Breast epithelium (tissue), 4 donors: ENCODE data around the gene SIRPA. TPM values are rescaled to one million over a fixed set of nuclear protein-coding genes. Genes with fewer than 3 reads are reported as not detected.

ENCODE experiments used
- DNase-seq, 2 donors: peaks; one replicate each; pipeline ENCODE4 v3.0.0-alpha.2; 2019; ENCODE audit warnings: low spot score in 2 of 2
- H3K27ac ChIP-seq, 2 donors: fragments of 200-600 bp; sonication (generic) in 1 of 2; one replicate each; pipeline ENCODE4 v1.5.1; 2016 to 2019; ENCODE audit warnings: mild to moderate bottlenecking in 1 of 2
- H3K27me3 ChIP-seq, 2 donors: fragments of 200-600 bp; sonication (generic) in 1 of 2; one replicate each; pipeline versions ENCODE4 v1.5.1 to v1.6.0; 2017 to 2019; ENCODE audit warnings: control low read depth in 1 of 2, mild to moderate bottlenecking in 1 of 2
- H3K36me3 ChIP-seq: fragments of 200-600 bp; one replicate; pipeline ENCODE4 v1.5.1; 2019
- H3K4me1 ChIP-seq, 2 donors: fragments of 200-600 bp; sonication (generic); one replicate each; pipeline ENCODE4 v1.5.1; 2016 to 2019; ENCODE audit warnings: control low read depth in 1 of 2
- H3K4me3 ChIP-seq, 3 donors: fragments of 200-600 bp; sonication (generic); 1 replicate in 2 of 3; 2 replicates in 1 of 3; pipeline ENCODE4 v1.5.1; 2016 to 2019; ENCODE audit warnings: mild to moderate bottlenecking in 3 of 3, moderate library complexity in 2 of 3
- H3K9me3 ChIP-seq, 2 donors: fragments of 200-600 bp; sonication (generic) in 1 of 2; one replicate each; pipeline ENCODE4 v1.5.1; 2016 to 2019; ENCODE audit warnings: control low read depth in 1 of 2
- POLR2A ChIP-seq: fragments of 450-650 bp; IDR thresholded peaks from one replicate; pipeline ENCODE4 v1.6.1; 2016; ENCODE audit warnings: antibody characterized with exemption, mild to moderate bottlenecking, moderate library complexity
- POLR2AphosphoS5 ChIP-seq, 3 donors: sonication (generic); formaldehyde crosslinking; IDR thresholded peaks; one replicate each; pipeline ENCODE4 v1.6.1; 2017; ENCODE audit warnings: antibody characterized with exemption in 3 of 3
- intact Hi-C: fragments of 100-400 bp; cut with DNase I; formaldehyde crosslinking; loops from one replicate; pipeline ENCODE4 v1.15.1; 2023; ENCODE audit warnings: low total_unique reads
- total RNA-seq, 3 donors: library from RNA; depleted of rRNA; stranded (reverse); fragments of >200 nt; gene quantifications; one replicate each; pipeline ENCODE4 v1.1.0, GENCODE V29; 2016
- TF ChIP-seq, protein P1 (sequence below), 3 donors: fragments of 450-650 bp; IDR thresholded peaks; one replicate each; pipeline ENCODE4 v1.5.1; 2016 to 2017; ENCODE audit warnings: antibody characterized with exemption in 3 of 3, mild to moderate bottlenecking in 3 of 3, moderate library complexity in 3 of 3

SIRPA gene
- total RNA-seq, 3 donors from 2014 or later = 42.3 to 64.6 (median 53.9) TPM

- H3K36me3 ChIP-seq = no peaks in the 10 kb centered on the region
- TF ChIP-seq, protein P1, sequence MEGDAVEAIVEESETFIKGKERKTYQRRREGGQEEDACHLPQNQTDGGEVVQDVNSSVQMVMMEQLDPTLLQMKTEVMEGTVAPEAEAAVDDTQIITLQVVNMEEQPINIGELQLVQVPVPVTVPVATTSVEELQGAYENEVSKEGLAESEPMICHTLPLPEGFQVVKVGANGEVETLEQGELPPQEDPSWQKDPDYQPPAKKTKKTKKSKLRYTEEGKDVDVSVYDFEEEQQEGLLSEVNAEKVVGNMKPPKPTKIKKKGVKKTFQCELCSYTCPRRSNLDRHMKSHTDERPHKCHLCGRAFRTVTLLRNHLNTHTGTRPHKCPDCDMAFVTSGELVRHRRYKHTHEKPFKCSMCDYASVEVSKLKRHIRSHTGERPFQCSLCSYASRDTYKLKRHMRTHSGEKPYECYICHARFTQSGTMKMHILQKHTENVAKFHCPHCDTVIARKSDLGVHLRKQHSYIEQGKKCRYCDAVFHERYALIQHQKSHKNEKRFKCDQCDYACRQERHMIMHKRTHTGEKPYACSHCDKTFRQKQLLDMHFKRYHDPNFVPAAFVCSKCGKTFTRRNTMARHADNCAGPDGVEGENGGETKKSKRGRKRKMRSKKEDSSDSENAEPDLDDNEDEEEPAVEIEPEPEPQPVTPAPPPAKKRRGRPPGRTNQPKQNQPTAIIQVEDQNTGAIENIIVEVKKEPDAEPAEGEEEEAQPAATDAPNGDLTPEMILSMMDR (IDR thresholded peaks at IDR 0.05) = no peak
- no peak for TF ChIP-seq POLR2A
- TF ChIP-seq POLR2AphosphoS5 (IDR thresholded peaks at IDR 0.05) = peak in 1 of 3 donors; percentile 45
Observed at GRCh38 chr20:1890469-1891262, 4.5 kb upstream of the SIRPA start.

GRCh38 chr20:1891263-1892118 is 3.7 kb upstream of the SIRPA start:
- peak overlapping the region in 1 of 3 donors; percentile 88 for H3K4me3 ChIP-seq
- no peaks in the 10 kb centered on the region for H3K27me3 ChIP-seq
- H3K9me3 ChIP-seq = no peaks in the 10 kb centered on the region
- no peak for DNase-seq
- H3K36me3 ChIP-seq = no peaks in the 10 kb centered on the region
- TF ChIP-seq, protein P1 (IDR thresholded peaks at IDR 0.05) = no peak
- peak overlapping the region; percentile 93 to 99 for H3K27ac ChIP-seq
- H3K4me1 ChIP-seq = peaks cover 0 to 19% of the 10 kb centered on the region in 2 donors
- intact Hi-C loops = loop anchor here (1.0 kb wide), 1 partner anchor 27 kb away; no protein-coding TSS in a partner anchor

More at GRCh38 chr20:1890469-1891262, 4.5 kb upstream of the SIRPA start:
- DNase-seq = peak in 1 of 2 donors; percentile 59
- Histone ChIP-seq H3K27me3 (no peaks in the 10 kb centered on the region), H3K9me3 (no peaks in the 10 kb centered on the region), H3K27ac (peak overlapping the region; percentile 93 to 99), H3K4me3 (peak overlapping the region in 1 of 3 donors; percentile 5), H3K4me1 (peaks cover 0 to 19% of the 10 kb centered on the region in 2 donors)
- intact Hi-C loops = loop anchor here (1.0 kb wide), 1 partner anchor 28 kb away; no protein-coding TSS in a partner anchor

- intact Hi-C loops = no loop called here
- Histone ChIP-seq H3K4me3 (peak overlapping the region in 1 of 3 donors; percentile 88), H3K27ac (peak overlapping the region; percentile 93 to 99), H3K4me1 (peaks cover 0 to 21% of the 10 kb centered on the region in 2 donors), H3K36me3 (no peaks in the 10 kb centered on the region), H3K9me3 (no peaks in the 10 kb centered on the region), H3K27me3 (no peaks in the 10 kb centered on the region)
- no peak for TF ChIP-seq POLR2A
- DNase-seq = no peak
Observed at GRCh38 chr20:1892119-1892385, 3.2 kb upstream of the SIRPA start.

DNA sequence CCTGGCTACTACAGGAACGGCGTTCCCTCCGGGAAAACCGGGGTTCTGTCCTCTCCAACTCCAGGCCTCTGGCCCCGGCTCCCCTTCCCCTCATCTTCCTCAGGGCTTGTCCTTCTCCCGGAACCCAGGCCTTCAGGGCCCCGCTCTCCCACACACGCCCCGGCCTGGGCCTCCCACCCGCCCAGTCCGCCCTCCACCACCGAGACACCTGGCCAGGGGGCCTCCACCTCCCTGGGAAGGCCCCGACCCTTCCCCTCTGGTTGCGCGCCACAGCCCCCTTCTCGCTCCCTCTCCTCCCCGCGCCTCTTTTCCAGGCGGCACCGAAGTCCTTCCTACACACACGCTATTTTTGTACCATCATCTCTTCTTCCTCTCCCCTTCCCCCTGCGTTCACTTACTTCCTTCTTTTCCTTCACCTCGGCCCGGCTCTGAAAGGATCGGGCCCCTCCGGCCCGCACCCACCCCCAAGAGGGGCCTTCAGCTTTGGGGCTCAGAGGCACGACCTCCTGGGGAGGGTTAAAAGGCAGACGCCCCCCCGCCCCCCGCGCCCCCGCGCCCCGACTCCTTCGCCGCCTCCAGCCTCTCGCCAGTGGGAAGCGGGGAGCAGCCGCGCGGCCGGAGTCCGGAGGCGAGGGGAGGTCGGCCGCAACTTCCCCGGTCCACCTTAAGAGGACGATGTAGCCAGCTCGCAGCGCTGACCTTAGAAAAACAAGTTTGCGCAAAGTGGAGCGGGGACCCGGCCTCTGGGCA is 1.3 kb upstream of the SIRPA start:
- H3K27ac ChIP-seq = peak overlapping the region; percentile 93 to 99
- peak overlapping the region; percentile 82 to 88 (median 85) for H3K4me3 ChIP-seq
- H3K36me3 ChIP-seq = no peaks in the 10 kb centered on the region
- DNase-seq = peak in 1 of 2 donors; percentile 61
- intact Hi-C loops = no loop called here
- TF ChIP-seq, protein P1 (IDR thresholded peaks at IDR 0.05) = no peak
- TF ChIP-seq POLR2A (no peak), POLR2AphosphoS5 (IDR thresholded peaks at IDR 0.05) (no peak)
- no peaks in the 10 kb centered on the region for H3K27me3 ChIP-seq
- peaks cover 0 to 21% of the 10 kb centered on the region in 2 donors for H3K4me1 ChIP-seq
- H3K9me3 ChIP-seq = no peaks in the 10 kb centered on the region

DNA sequence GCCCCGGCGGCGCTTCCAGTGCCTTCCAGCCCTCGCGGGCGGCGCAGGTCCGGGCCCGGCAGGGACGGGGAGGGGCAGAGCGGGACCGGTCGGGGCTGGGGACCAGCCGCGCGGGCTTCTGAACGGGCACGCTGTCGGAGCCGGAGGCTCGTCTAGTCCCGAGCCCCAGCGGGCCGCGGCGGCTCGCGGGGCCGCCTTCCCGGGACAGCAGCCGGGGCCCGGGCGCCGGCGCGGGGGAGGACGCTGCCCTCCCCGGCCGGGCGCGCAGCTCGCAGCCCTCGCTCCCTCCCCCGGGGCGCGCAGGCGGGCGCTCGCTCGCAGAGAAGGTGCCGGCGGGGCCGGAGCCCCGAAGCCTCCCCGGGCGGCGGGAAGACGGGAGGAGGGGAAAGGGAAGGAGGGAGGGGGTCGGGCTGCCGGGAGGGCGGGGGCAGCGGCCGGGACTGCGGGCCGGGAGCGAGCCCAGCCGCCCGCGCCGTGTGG is 696 bp upstream of the SIRPA start:
- H3K9me3 ChIP-seq = no peaks in the 10 kb centered on the region
- H3K4me1 ChIP-seq = peaks cover 0 to 22% of the 10 kb centered on the region in 2 donors
- H3K4me3 ChIP-seq = peak overlapping the region; percentile 82 to 88 (median 85)
- peak overlapping the region; percentile 93 to 99 for H3K27ac ChIP-seq
- TF ChIP-seq POLR2A (no peak), POLR2AphosphoS5 (IDR thresholded peaks at IDR 0.05) (peak in 2 of 3 donors; percentile 34 to 45)
- TF ChIP-seq, protein P1 (IDR thresholded peaks at IDR 0.05) = no peak
- peak in 1 of 2 donors; percentile 49 for DNase-seq
- intact Hi-C loops = no loop called here
- H3K36me3 ChIP-seq = no peaks in the 10 kb centered on the region
- no peaks in the 10 kb centered on the region for H3K27me3 ChIP-seq
